H54 (cell line): Measurements from ENCODE around the gene SHC1.

Source experiments
- DNase-seq: peaks from one replicate; pipeline ENCODE4 v3.0.0; 2011; ENCODE audit warnings: low spot score, mixed read lengths; ENCODE audit not compliant: insufficient read length
- FAIRE-seq: peaks from 3 replicates; lab custom pipeline; 2011; peaks lifted over from hg19 to GRCh38; lab: Jason Lieb, UNC
- POLR2A ChIP-seq: IDR thresholded peaks from 2 replicates; pipeline ENCODE4 v1.6.1; 2011; ENCODE audit warnings: low read depth, mild to moderate bottlenecking, low read length

Gene SHC1

GRCh38 chr1:154955718-154956543, 14.6 kb downstream of the SHC1 start, which contains the start of gene PBXIP1:
Gene PBXIP1 (minus strand): TSS chr1:154956099. CDS start chr1:154953721, 2,378 bp downstream.
- peak; percentile 28; the same call in 1 of the 2 replicates for TF ChIP-seq POLR2A
- DNase-seq (peak; percentile 94), FAIRE-seq (no peak)

DNA sequence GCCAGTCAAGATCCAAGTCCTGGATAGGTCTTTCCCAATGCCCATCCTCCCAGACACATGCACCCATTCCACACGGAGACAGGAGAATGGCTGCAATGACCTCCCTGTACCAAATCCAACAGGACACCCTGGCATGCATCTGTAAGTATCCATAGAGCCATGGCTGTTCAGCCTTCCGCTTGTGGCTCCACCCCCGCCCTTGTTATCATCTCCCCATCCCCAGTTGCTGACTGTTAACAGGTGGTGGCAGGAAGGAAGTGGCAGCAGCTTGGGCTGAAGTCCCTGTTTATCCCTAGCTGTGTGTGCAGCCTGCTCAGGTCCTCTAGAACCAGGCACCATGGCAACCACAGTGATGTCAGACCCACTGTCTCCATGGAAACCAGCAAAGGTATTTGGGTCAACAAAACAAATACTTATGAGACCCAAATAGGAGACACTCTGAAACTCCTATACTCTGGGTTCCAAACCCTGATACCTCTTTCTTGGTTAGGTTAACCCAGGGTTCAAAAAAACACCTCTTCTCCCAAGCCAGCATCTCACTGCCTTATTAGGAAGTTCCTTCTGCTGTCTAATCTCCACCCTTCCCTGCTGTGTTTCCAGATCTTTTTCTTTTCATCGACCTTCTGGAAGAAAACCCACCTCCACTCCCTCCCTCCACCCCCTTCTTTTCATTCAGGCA, 15.4 kb downstream of the SHC1 start:
- FAIRE-seq (no peak), DNase-seq (no peak)
- no peak for TF ChIP-seq POLR2A

DNA sequence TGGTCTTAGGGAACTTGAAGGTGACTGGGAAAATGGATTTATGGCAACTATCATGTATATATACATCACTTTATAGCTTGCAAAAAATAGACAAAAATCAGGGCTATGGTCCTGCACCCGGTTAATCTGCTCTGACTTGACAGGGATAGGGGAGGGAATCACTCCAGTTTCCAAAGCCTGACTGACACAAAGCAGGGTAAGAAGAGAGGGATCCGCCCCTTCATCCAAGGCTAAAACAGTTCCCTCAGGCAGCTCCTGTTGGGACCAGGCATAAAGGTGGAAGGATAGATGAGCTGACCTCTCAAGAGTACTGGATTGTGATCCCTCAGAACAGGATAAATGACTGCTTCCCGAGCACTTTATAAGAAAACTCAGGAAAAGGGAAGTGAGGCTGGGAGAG, 16.0 kb downstream of the SHC1 start:
- no peak for TF ChIP-seq POLR2A
- DNase-seq (no peak), FAIRE-seq (no peak)

DNA sequence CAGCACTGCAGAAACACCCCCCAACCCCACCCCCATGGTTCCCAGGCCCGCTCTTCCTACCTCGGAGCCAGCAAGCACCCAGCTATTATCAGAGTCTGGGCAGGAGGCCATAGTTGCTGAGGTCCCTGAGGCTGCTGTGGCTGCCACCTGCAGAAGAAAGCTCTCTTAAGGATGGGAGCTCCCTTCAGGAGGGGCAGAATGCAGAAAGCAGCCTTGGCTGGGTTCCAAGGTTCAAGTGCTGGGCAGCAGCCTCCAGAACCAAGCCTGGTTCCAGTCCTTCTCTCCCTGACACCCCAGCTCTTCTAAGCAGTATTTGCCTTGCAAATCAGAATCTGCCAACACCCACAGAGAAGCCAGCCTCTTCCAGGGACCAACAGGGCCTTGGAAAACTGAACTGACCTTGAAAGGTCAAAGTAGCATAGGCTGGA, 16.9 kb downstream of the SHC1 start:
- no peak for FAIRE-seq

GRCh38 chr1:154952664-154953063, 17.9 kb downstream of the SHC1 start:
- DNase-seq (no peak), FAIRE-seq (no peak)
- TF ChIP-seq POLR2A: no peak

More for the DNA sequence above, 16.9 kb downstream of the SHC1 start:
- no peak for TF ChIP-seq POLR2A
- DNase-seq: no peak

DNA sequence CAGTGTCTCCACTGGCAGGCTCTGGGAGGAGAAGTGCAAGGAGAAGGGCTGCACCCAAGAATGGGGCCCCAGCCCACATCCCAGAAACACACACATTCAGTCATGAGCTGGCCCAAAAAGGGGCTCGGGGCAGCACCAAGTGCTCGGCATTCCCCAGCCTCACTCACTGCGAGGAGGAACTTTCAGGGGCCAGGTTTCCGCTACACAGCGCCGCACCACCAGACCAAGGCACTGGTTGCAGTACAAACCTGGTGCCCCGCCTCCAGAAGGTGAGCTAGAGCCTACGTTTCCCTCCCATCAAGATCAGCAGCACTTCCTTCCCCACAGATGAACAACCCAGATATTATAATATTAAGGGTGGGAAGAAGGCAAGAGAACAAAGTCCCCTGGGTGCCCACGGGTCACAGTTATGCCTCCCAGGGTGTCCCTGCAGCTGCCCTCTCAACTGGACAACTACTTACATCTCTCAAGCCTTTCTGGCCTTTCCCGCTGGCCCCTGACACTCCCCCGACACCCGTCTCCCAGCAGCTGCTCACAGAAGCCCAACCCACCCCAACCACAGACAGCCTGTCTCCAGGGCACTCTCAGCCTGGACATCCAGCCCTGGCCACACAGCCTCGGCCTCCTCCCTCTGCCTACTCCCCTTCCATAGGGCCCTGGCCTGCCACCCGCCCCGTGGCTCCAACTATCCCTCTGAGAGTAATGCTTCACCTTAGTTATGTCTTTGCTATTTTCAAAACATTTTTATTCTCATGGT, 18.5 kb downstream of the SHC1 start:
- DNase-seq: no peak

GRCh38 chr1:154948079-154948478, 22.5 kb downstream of the SHC1 start:
- DNase-seq (no peak), FAIRE-seq (no peak)
- no peak for TF ChIP-seq POLR2A

More for the DNA sequence above, 18.5 kb downstream of the SHC1 start:
- TF ChIP-seq POLR2A: no peak
- FAIRE-seq: no peak

DNA sequence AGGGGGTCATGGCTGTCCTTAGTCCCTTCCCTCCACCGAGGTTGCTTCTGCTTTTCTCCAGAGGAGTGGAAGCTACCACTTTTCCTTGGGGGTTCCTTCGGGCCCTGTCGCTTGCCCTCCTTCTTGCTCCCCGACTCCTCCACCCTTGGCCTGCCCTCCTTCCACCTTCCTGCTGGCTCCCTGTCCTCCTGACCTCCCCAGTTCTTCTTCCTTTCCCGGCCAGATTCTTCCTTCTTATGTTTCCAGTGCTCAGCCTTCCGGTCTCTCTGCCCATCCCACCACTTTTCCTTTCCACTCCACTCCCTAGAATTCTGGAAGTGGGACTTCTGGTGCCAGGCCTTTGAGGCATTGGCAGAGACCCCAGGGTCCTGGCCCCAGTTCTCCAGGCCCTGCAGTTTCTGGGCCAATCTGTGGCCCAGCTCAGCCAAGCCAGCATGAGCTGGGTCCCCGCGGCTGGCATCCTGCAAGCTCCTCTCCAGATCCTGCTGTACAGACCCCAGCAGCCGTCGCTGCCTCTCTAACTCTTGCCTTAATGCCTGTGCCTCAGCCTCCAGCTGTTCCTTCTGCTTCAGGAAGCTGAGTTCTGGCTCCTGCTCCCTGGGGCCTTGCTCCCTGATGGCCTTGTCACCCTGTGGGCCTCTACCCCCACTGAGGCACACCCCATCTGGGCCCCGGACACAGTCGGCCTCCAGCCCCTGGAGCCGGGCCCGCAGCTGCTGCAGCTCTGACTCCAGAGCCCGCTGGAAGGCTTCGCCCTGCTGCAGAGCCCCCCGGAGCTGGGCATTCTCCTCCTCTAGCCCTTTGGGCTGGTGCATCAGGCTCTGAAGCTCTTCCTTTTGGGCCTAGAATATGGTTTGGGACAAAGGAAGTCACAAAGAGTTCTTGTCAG, 24.3 kb downstream of the SHC1 start:
- no peak for DNase-seq
- FAIRE-seq: no peak
- TF ChIP-seq POLR2A: no peak

GRCh38 chr1:154945160-154945961, 25.2 kb downstream of the SHC1 start:
- no peak for TF ChIP-seq POLR2A
- FAIRE-seq (no peak), DNase-seq (no peak)

DNA sequence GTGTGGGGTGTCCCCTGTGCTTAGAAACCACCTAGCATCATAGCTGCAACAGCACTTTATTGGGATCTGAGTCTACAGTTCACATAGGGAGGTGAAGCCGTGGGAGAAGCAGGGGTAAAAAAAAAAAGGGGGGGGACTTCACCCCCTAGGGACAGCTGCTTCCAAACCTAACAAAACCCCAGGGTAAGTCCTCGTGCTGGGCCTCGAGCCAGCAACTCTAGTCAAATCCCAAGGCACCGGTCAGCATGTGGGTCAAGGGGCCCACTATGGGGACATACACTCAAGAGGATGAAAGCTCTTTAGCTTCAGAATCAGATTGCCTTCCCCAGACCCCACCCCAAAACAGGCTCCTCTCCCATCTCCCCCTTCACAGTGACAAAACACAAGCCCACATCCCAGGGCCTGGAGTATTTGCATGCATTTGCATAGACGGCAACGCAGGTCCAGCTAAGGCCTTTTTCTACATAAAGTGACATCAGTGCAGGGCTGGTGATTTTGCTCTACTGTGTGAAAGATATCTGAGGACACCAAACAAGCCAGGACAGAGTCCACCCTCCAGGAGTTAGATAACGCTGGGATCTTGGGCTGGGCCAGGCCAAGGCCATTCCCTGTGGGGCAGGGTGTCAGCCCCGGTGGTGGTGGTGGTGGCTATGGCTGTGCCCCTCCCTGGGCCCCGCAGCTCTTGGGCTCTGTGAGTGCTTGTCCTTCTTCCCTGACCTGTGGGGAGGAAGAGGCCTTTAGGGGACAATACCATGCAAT, 26.0 kb downstream of the SHC1 start:
- FAIRE-seq (no peak), DNase-seq (no peak)
- TF ChIP-seq POLR2A: no peak

GRCh38 chr1:154943649-154944400, 26.7 kb downstream of the SHC1 start:
- no peak for FAIRE-seq
- TF ChIP-seq POLR2A: no peak

More at GRCh38 chr1:154943649-154944400, 26.7 kb downstream of the SHC1 start:
- DNase-seq: no peak
